HG02938 (cell line): ENCODE data around the gene SPATA33.
"Not testable (repeated sequence)": the region's sequence is repeated elsewhere in the genome, so short reads cannot be mapped to it uniquely, and the experiment has no call there.

Experiments used
- ATAC-seq: cut with Tn5 transposase; IDR thresholded peaks from one replicate; pipeline ENCODE4 v1.9.1; 2021; ENCODE audit warnings: mild to moderate bottlenecking, moderate library complexity; ENCODE audit not compliant: unreplicated experiment

Gene SPATA33

GRCh38 chr16:89658221-89658879 lies 714 bp downstream of the SPATA33 start:
- ATAC-seq, result no peak

- ATAC-seq, result no peak
Measured at GRCh38 chr16:89660146-89660545, 2.5 kb downstream of the SPATA33 start.

GRCh38 chr16:89661215-89661614 lies 3.6 kb downstream of the SPATA33 start:
- no peak for ATAC-seq

GRCh38 chr16:89664238-89664637 lies 6.6 kb downstream of the SPATA33 start:
- not testable (repeated sequence) for ATAC-seq

- not testable (repeated sequence) for ATAC-seq
Measured at GRCh38 chr16:89667000-89667399, 9.4 kb downstream of the SPATA33 start.

GRCh38 chr16:89667633-89668032 lies 10.0 kb downstream of the SPATA33 start:
- ATAC-seq, result no peak

- no peak for ATAC-seq
Measured at GRCh38 chr16:89668790-89669158, 11.1 kb downstream of the SPATA33 start.

- ATAC-seq, result no peak
Measured at GRCh38 chr16:89669755-89670154, 12.1 kb downstream of the SPATA33 start.

- ATAC-seq, result no peak
Measured at GRCh38 chr16:89670496-89671431, 13.1 kb downstream of the SPATA33 start.

- ATAC-seq, result not testable (repeated sequence)
Measured at GRCh38 chr16:89671565-89671964, 13.9 kb downstream of the SPATA33 start.

GRCh38 chr16:89672177-89672941 lies 14.7 kb downstream of the SPATA33 start:
- ATAC-seq, result no peak

- no peak for ATAC-seq
Measured at GRCh38 chr16:89678258-89678657, 20.6 kb downstream of the SPATA33 start.

- ATAC-seq, result no peak
Measured at GRCh38 chr16:89685916-89686315, 28.3 kb downstream of the SPATA33 start.

- peak; percentile 73 for ATAC-seq
Measured at GRCh38 chr16:89686520-89687091, 29.0 kb downstream of the SPATA33 start, which contains the start of gene CDK10. Gene CDK10 (plus strand): TSS chr16:89686689. CDS start chr16:89686711, 22 bp downstream.

GRCh38 chr16:89687092-89687940 lies 29.7 kb downstream of the SPATA33 start:
- ATAC-seq, result peak; percentile 44

- ATAC-seq, result no peak
Measured at GRCh38 chr16:89688395-89688794, 30.8 kb downstream of the SPATA33 start.

- no peak for ATAC-seq
Measured at GRCh38 chr16:89689142-89689541, 31.5 kb downstream of the SPATA33 start.

GRCh38 chr16:89689621-89690020 lies 32.0 kb downstream of the SPATA33 start:
- ATAC-seq, result not testable (repeated sequence)

- ATAC-seq, result no peak
Measured at GRCh38 chr16:89690392-89690901, 32.8 kb downstream of the SPATA33 start.
